Measurements from ENCODE around the gene RPS6KA3. TPM values are rescaled to one million over a fixed set of nuclear protein-coding genes. Genes with fewer than 3 reads are reported as not detected.
A peak's percentile ranks its signal among the peaks of the same experiment; 100 is the strongest.

Gene RPS6KA3
- total and polyA plus RNA-seq, 9 of the 15 experiments (the other 6 are each of a cell fraction or from before 2014, with no cell fraction given), result 10.9 to 61.9 (median 37.4) TPM

GRCh38 chrX:20141281-20142220 is 125.2 kb downstream of the RPS6KA3 start, which contains the start of gene EIF1AX (continued):
- TF ChIP-seq CUX1 (CRISPR knock-in tag; IDR thresholded peaks at IDR 0.05), result no peak
- peak; percentile 63 for TF ChIP-seq PRPF4 (IDR thresholded peaks at IDR 0.05; ENCODE audit: insufficient read depth, low read depth, low read length, poor library complexity, severe bottlenecking)
- TF ChIP-seq ZNF24 (IDR thresholded peaks at IDR 0.05), result no peak
- peak; percentile 60 for TF ChIP-seq MEIS2 (IDR thresholded peaks at IDR 0.05; ENCODE audit: partially characterized antibody)
- no peak for TF ChIP-seq HES1 (IDR thresholded peaks at IDR 0.05; ENCODE audit: low read depth)
- TF ChIP-seq DEAF1 (CRISPR knock-in tag; IDR thresholded peaks at IDR 0.05), result no peak
- TF ChIP-seq, protein P1, sequence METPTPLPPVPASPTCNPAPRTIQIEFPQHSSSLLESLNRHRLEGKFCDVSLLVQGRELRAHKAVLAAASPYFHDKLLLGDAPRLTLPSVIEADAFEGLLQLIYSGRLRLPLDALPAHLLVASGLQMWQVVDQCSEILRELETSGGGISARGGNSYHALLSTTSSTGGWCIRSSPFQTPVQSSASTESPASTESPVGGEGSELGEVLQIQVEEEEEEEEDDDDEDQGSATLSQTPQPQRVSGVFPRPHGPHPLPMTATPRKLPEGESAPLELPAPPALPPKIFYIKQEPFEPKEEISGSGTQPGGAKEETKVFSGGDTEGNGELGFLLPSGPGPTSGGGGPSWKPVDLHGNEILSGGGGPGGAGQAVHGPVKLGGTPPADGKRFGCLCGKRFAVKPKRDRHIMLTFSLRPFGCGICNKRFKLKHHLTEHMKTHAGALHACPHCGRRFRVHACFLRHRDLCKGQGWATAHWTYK (CRISPR knock-in tag; IDR thresholded peaks at IDR 0.05), result no peak
- TF ChIP-seq CREM (IDR thresholded peaks at IDR 0.05; ENCODE audit: low read depth), result peak; percentile 94
- TF ChIP-seq ZC3H4 (CRISPR knock-in tag; IDR thresholded peaks at IDR 0.05; ENCODE audit: borderline replicate concordance), result no peak
